Measurements from ENCODE around the gene DLGAP1. TPM values are rescaled to one million over a fixed set of nuclear protein-coding genes. Genes with fewer than 3 reads are reported as not detected.

Gene DLGAP1
- total RNA-seq, 1 donor from 2014 or later = 4.4 TPM

DNA sequence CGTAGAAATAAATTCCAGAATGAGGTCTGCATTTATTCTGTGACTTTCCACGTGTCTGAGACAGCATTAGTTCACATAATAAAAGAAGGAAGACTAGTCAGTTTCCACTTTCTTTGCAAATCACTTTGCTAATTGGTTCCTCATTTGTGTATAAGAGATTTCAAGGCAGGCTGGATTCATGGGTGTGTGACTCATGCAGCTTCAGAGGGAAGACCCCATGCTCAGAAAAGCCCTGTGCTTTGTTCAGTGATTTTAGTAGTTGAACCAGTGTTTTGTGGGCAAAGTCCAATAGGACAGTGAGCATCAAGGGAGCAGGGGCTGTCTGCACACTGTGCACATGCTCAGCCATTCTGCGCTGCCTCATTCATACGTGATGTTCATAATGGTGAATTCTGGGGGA, 297.8 kb downstream of the DLGAP1 start:
- no peak for DNase-seq

GRCh38 chr18:4146797-4147196, 308.3 kb downstream of the DLGAP1 start:
- DNase-seq = peak; percentile 31

DNA sequence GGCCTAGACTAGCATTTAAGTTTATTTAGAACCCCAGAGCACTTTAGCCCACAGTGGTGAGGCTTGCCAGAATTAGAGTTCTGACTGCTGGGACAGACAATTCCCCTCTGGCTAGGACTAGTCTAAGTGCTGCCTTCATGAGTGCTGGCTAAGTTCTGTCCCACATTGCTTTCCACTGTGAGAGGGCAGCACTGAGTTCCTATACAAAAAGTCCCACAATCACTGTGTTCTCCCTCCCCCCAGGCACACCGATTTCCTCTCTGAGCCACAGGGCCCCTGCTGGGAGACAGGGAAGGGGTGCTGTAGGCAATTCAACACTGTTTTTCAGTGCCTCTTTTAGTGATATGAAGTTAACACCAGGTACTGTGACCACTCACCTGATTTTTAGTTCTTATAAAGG, 310.9 kb downstream of the DLGAP1 start:
- DNase-seq = no peak

- no peak for DNase-seq
Measured at GRCh38 chr18:4143585-4143984, 311.5 kb downstream of the DLGAP1 start.

- DNase-seq = no peak
Measured at GRCh38 chr18:4142876-4143275, 312.2 kb downstream of the DLGAP1 start.

- DNase-seq = no peak
Measured at GRCh38 chr18:4134700-4135099, 320.4 kb downstream of the DLGAP1 start.

DNA sequence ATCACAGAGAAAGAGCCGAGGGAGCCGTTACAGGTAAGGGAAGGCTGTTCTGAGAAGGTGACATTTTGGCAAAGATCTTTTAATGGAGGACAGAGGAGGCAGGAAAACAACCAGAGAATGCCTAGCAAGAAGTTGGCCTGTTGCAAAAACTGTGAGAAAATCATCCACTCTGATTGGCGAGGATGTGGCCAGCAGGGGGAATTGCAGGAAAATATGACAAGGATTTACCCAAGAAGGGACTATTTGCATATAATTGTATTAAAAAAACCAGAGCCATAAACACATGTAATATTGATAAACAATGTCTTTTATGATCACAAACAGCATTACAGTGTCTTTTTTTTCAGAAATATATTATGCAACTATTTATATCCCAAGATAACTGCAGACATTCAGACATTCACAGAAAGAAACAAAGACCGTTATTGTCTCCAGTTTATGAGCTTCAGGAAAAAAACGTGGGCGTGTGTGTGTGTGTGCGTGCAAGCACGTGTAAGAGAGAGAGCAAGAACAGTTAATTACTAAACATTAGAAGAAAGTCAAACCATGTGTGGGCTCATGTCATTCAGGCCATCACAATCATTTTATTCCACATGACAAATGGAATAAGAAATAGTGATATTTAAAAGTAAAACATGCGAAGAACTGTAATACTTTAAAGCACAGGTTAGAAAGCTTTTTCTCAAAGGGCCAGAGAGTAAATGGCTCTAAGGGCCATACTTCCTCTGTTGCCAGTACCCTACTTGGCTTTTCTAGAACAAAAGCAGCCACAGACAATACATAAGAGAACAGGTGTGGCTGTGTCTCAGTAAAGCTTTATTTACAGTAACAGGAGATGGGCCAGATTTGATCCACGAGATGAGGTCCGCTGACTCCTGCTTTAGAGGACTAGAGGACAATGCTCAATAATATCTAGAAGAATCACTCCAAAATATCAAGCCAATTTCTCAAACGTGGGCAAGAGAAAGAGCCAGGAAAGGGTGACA, 324.1 kb downstream of the DLGAP1 start:
- DNase-seq = peak; percentile 24

- DNase-seq = no peak
Measured at GRCh38 chr18:4126939-4127338, 328.2 kb downstream of the DLGAP1 start.

DNA sequence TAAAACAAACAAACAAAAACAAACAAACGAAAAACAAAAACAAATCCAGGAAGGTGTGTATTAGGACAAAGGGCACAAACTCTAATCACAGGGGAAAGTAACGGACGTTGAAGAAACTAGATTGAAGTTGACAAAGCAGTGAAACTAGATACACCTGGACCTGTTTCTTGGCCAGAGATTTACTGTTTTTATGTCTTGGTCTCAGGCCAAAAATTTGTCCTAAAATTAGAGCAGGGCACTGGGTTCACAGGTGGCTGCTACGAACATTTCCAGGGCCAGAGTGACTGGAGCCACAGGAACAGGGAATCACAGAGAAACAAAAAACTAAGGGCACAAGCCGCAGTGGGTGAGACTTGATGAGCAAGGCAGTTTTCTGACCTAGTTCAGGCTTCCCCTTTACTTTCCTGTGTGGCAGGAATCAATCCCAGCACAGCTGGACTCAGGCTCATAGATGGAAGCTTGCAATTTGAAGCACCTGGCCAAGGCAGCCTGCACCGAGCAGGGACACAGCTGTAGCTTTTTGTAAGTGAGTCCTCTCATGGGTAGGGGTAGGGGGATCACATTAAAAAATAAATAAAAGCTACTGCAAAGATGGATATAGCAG, 329.4 kb downstream of the DLGAP1 start:
- peak; percentile 30 for DNase-seq

GRCh38 chr18:4125224-4125623, 329.9 kb downstream of the DLGAP1 start:
- peak; percentile 79 for DNase-seq

DNA sequence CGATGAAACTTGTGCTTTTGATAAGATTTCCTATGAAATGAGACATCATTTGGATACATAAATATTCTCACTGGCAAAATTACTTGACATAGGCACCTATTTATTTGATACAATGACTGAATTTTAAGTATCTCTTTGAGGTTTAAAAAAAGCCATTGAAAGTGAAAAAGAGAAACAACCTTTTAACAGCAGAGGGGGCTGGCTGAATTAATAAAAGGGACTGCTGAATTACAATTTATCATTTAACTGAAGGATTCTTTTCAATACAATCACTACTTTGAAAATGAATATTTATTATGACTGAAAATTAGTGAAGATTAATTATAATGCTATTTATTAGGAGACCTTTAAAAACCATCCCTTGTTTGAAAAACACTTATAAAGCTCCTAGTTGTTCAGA, 335.3 kb downstream of the DLGAP1 start:
- DNase-seq = no peak

GRCh38 chr18:4119127-4119648, 335.9 kb downstream of the DLGAP1 start:
- DNase-seq = no peak

- no peak for DNase-seq
Measured at GRCh38 chr18:4108016-4108415, 347.1 kb downstream of the DLGAP1 start.

GRCh38 chr18:4107049-4107467, 348.0 kb downstream of the DLGAP1 start:
- peak; percentile 56 for DNase-seq

GRCh38 chr18:4106407-4107033, 348.6 kb downstream of the DLGAP1 start:
- peak; percentile 89 for DNase-seq

DNA sequence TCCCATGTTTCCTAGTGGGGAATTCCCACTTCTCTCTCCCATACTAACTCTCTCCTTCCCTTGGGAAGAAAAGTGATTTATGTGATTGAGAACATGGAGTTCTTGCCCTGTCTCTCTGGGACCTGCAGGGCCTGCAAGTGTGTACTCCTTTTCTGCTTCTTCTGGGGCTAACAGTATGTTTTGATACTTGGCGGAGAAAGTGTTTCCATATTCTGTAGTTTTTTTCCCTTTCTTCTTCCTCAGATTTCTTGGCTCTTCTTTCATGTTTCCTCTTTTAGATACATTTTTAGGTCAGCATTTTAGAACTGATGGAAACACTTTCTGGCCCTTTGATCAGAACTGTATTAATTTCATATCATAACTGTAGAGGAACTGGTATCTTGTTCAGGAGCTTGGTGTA, 352.2 kb downstream of the DLGAP1 start:
- no peak for DNase-seq

GRCh38 chr18:4101009-4101408, 354.1 kb downstream of the DLGAP1 start:
- no peak for DNase-seq

DNA sequence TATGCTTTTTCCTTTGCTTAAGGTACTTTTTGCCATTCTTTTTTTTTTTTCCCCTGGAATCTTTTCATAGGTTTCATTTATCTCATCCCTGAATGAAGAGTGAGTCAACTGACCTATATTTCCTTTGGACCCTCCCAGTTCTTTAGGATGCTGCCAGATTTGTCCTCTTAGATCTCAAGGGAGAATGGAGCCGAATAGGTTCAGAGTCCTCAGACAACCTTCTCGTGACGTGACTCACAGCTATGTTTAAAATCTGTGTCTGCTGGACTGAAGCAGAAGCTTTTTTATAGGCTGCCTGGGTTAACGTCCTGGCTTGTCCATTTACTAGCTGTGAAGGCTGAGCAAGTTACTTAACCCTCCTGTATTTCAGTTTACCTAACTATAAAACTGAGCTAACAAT, 358.6 kb downstream of the DLGAP1 start:
- DNase-seq = no peak

DNA sequence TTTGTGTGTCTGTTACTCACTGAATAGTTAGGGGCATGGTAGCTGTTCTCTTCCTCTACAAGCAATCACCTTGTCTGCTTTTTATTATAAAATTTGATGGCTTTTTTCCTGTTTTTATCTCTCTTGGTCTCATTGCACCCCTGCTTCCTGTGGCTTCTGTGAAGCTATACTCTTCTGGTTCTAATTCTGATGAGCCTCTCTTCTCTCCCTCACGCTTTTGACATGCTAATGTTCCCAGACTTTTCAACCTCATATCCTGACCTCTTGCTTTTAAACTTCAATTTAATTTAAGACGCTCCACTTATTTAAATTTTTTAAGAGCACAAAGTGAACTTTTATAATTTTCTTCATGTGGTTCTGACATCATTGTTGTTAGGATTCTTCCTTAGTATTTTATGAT, 361.4 kb downstream of the DLGAP1 start:
- DNase-seq = no peak

DNA sequence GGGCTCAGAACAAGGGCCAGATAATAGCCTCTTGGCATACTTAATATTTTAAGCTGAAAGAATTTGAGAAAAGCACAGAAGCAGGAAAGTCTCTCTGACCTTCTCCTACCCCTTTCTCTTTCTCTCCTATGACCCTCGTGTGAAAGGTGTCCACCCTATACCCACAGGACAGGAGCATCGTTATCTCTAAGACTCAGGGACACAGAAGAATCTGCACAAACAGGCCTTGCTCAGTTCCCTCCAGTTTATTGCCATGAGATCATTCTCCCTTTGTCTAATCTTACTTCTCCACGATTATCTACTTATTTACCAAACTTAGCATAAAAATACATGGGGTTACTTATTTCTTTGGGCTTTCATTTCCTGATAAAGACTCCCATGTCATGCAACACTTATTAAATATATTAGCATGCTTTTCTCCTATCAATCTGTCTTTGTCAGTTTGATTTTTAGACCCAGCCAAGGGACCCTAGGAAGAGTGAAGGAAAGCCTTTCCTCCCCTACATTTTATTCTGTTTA, 370.7 kb downstream of the DLGAP1 start:
- DNase-seq = no peak

- DNase-seq = no peak
Measured at GRCh38 chr18:4078246-4078645, 376.9 kb downstream of the DLGAP1 start.

GRCh38 chr18:4077721-4078120, 377.4 kb downstream of the DLGAP1 start:
- DNase-seq = peak; percentile 33

GRCh38 chr18:4077204-4077603, 377.9 kb downstream of the DLGAP1 start:
- no peak for DNase-seq

Data from tongue (tissue), 2 donors.